A549 (cell line): ENCODE measurements around the gene PLPPR1.

Experiments used
- EHMT2 ChIP-seq: fragments of 200-600 bp; sonication (generic); IDR thresholded peaks from 2 replicates; pipeline ENCODE4 v1.6.1; 2016; ENCODE audit warnings: antibody characterized with exemption, low read depth, mild to moderate bottlenecking, moderate library complexity
- JUNB ChIP-seq: fragments of >200 bp; sonication (Bioruptor Twin); formaldehyde crosslinking; IDR thresholded peaks from 2 replicates; pipeline ENCODE4 v1.6.1; 2016
- KDM1A ChIP-seq: fragments of 200-600 bp; sonication (generic); IDR thresholded peaks from 2 replicates; pipeline ENCODE4 v1.6.1; 2016; ENCODE audit warnings: low read depth, mild to moderate bottlenecking
- PHF8 ChIP-seq: fragments of 200-600 bp; sonication (generic); IDR thresholded peaks from 2 replicates; pipeline ENCODE4 v1.6.1; 2016; ENCODE audit warnings: low read depth, mild to moderate bottlenecking, antibody characterized with exemption, moderate library complexity, borderline replicate concordance
- POLR2A ChIP-seq: IDR thresholded peaks from 2 replicates; pipeline ENCODE4 v1.6.1; 2012; ENCODE audit warnings: mild to moderate bottlenecking, low read length
- TF ChIP-seq, protein P1 (sequence below): fragments of >200 bp; sonication (Bioruptor Twin); formaldehyde crosslinking; IDR thresholded peaks from 3 replicates; pipeline ENCODE4 v1.5.1; 2016
- TF ChIP-seq, protein P2 (sequence below): fragments of 200-600 bp; sonication (generic); IDR thresholded peaks from 2 replicates; pipeline ENCODE4 v1.6.1; 2016; ENCODE audit warnings: antibody characterized with exemption, mild to moderate bottlenecking, moderate library complexity

DNA sequence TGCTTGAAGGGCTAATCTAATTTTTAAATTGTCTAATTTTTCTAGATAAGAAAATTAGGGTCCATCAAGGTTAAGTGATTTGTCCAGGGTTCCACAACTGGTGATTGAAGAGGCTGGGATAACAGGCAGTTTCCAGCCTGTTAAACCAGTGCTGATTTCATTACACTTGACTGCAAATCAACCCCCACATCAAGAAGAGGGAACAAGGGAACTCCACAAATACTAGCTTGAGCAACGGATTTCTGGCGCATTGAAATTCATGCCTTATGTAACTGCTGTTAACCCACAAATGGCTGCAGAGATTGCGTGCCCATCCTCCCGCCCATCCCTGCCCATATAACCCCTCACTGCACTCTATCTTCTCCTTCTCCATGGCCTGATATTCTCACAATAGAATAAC is 10.0 kb downstream of the PLPPR1 start:
- TF ChIP-seq, protein P1, sequence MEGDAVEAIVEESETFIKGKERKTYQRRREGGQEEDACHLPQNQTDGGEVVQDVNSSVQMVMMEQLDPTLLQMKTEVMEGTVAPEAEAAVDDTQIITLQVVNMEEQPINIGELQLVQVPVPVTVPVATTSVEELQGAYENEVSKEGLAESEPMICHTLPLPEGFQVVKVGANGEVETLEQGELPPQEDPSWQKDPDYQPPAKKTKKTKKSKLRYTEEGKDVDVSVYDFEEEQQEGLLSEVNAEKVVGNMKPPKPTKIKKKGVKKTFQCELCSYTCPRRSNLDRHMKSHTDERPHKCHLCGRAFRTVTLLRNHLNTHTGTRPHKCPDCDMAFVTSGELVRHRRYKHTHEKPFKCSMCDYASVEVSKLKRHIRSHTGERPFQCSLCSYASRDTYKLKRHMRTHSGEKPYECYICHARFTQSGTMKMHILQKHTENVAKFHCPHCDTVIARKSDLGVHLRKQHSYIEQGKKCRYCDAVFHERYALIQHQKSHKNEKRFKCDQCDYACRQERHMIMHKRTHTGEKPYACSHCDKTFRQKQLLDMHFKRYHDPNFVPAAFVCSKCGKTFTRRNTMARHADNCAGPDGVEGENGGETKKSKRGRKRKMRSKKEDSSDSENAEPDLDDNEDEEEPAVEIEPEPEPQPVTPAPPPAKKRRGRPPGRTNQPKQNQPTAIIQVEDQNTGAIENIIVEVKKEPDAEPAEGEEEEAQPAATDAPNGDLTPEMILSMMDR: no peak
- no peak for TF ChIP-seq POLR2A
- TF ChIP-seq EHMT2: no peak
- TF ChIP-seq, protein P2, sequence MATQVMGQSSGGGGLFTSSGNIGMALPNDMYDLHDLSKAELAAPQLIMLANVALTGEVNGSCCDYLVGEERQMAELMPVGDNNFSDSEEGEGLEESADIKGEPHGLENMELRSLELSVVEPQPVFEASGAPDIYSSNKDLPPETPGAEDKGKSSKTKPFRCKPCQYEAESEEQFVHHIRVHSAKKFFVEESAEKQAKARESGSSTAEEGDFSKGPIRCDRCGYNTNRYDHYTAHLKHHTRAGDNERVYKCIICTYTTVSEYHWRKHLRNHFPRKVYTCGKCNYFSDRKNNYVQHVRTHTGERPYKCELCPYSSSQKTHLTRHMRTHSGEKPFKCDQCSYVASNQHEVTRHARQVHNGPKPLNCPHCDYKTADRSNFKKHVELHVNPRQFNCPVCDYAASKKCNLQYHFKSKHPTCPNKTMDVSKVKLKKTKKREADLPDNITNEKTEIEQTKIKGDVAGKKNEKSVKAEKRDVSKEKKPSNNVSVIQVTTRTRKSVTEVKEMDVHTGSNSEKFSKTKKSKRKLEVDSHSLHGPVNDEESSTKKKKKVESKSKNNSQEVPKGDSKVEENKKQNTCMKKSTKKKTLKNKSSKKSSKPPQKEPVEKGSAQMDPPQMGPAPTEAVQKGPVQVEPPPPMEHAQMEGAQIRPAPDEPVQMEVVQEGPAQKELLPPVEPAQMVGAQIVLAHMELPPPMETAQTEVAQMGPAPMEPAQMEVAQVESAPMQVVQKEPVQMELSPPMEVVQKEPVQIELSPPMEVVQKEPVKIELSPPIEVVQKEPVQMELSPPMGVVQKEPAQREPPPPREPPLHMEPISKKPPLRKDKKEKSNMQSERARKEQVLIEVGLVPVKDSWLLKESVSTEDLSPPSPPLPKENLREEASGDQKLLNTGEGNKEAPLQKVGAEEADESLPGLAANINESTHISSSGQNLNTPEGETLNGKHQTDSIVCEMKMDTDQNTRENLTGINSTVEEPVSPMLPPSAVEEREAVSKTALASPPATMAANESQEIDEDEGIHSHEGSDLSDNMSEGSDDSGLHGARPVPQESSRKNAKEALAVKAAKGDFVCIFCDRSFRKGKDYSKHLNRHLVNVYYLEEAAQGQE: no peak
- TF ChIP-seq PHF8: no peak
- no peak for TF ChIP-seq KDM1A
- no peak for TF ChIP-seq JUNB
